HUES48 (cell line): ENCODE measurements around the gene CLTC.
"Not testable (repeated sequence)": the region's sequence is repeated elsewhere in the genome, so short reads cannot be mapped to it uniquely, and the experiment has no call there.

Source experiments
- H3K27ac ChIP-seq: one replicate; pipeline ENCODE4 v1.7.0; 2013; ENCODE audit warnings: low read depth, low read length, inconsistent platforms
- H3K27me3 ChIP-seq: 2 replicates; pipeline ENCODE4 v1.6.1; 2013; ENCODE audit warnings: mild to moderate bottlenecking, low read length; ENCODE audit not compliant: control insufficient read depth, insufficient read depth
- H3K36me3 ChIP-seq: 2 replicates; pipeline ENCODE4 v1.6.1; 2013; ENCODE audit warnings: low read length; ENCODE audit not compliant: control insufficient read depth, insufficient read depth
- H3K4me1 ChIP-seq: 2 replicates; pipeline ENCODE4 v1.6.1; 2013; ENCODE audit warnings: mild to moderate bottlenecking, low read length; ENCODE audit not compliant: control insufficient read depth, insufficient read depth
- H3K4me3 ChIP-seq: 2 replicates; pipeline ENCODE4 v1.5.1; 2013; ENCODE audit warnings: mild to moderate bottlenecking, low read depth, low read length
- H3K9ac ChIP-seq: 2 replicates; pipeline ENCODE4 v1.6.1; 2013; ENCODE audit warnings: mild to moderate bottlenecking, low read depth, low read length, moderate library complexity
- H3K9me3 ChIP-seq: 2 replicates; pipeline ENCODE4 v1.6.1; 2013; ENCODE audit warnings: low read length; ENCODE audit not compliant: control insufficient read depth, insufficient read depth

Gene CLTC

GRCh38 chr17:59619298-59620063, at the start of gene CLTC:
Gene CLTC, plus strand, starts transcription at chr17:59619895. Its CDS starts 237 bp downstream, at chr17:59620132.
- peak within 1 kb of the TSS; percentile 99 for H3K9ac ChIP-seq
- H3K4me1 ChIP-seq, result peaks cover 31% of the 10 kb centered on the region
- peak within 1 kb of the TSS; percentile 100 for H3K27ac ChIP-seq
- peak within 1 kb of the TSS; percentile 93 for H3K4me3 ChIP-seq
- no peaks in the 10 kb centered on the region for H3K27me3 ChIP-seq
- peaks cover 8% of the 10 kb centered on the region; the same call in 1 of the 2 replicates for H3K36me3 ChIP-seq
- no peaks in the 10 kb centered on the region for H3K9me3 ChIP-seq

GRCh38 chr17:59572301-59572924, 47.3 kb upstream of the CLTC start:
- Histone ChIP-seq H3K27ac (no peak overlapping the region), H3K9ac (no peak overlapping the region), H3K4me1 (no peaks in the 10 kb centered on the region), H3K4me3 (no peak overlapping the region), H3K9me3 (no peaks in the 10 kb centered on the region), H3K27me3 (no peaks in the 10 kb centered on the region), H3K36me3 (peaks cover 14% of the 10 kb centered on the region)

GRCh38 chr17:59584168-59584567, 35.5 kb upstream of the CLTC start:
- H3K4me3 ChIP-seq, H3K9me3 ChIP-seq, H3K9ac ChIP-seq, H3K27me3 ChIP-seq, H3K27ac ChIP-seq, H3K36me3 ChIP-seq, H3K4me1 ChIP-seq: not testable (repeated sequence)

GRCh38 chr17:59600169-59600568, 19.5 kb upstream of the CLTC start:
- Histone ChIP-seq H3K9me3 (no peaks in the 10 kb centered on the region), H3K27me3 (no peaks in the 10 kb centered on the region)

GRCh38 chr17:59601130-59601529, 18.6 kb upstream of the CLTC start:
- Histone ChIP-seq H3K4me1 (peaks cover 5% of the 10 kb centered on the region; the same call in 1 of the 2 replicates), H3K9ac (no peak overlapping the region), H3K27me3 (no peaks in the 10 kb centered on the region), H3K27ac (no peak overlapping the region), H3K36me3 (peaks cover 58% of the 10 kb centered on the region), H3K9me3 (no peaks in the 10 kb centered on the region), H3K4me3 (no peak overlapping the region)

More at GRCh38 chr17:59600169-59600568, 19.5 kb upstream of the CLTC start:
- H3K27ac ChIP-seq, result no peak overlapping the region
- no peak overlapping the region for H3K9ac ChIP-seq
- H3K4me3 ChIP-seq, result no peak overlapping the region
- peaks cover 5% of the 10 kb centered on the region; the same call in 1 of the 2 replicates for H3K4me1 ChIP-seq
- peaks cover 48% of the 10 kb centered on the region for H3K36me3 ChIP-seq

GRCh38 chr17:59607061-59607460, 12.6 kb upstream of the CLTC start:
- Histone ChIP-seq H3K27ac (no peak overlapping the region), H3K4me3 (no peak overlapping the region), H3K4me1 (no peaks in the 10 kb centered on the region), H3K27me3 (no peaks in the 10 kb centered on the region), H3K9me3 (no peaks in the 10 kb centered on the region), H3K36me3 (peaks cover 69% of the 10 kb centered on the region), H3K9ac (no peak overlapping the region)

GRCh38 chr17:59607817-59608403, 11.8 kb upstream of the CLTC start:
- Histone ChIP-seq H3K4me1 (no peaks in the 10 kb centered on the region), H3K27me3 (no peaks in the 10 kb centered on the region), H3K9ac (no peak overlapping the region), H3K4me3 (no peak overlapping the region), H3K27ac (no peak overlapping the region), H3K36me3 (peaks cover 60% of the 10 kb centered on the region), H3K9me3 (no peaks in the 10 kb centered on the region)

- Histone ChIP-seq H3K27me3 (no peaks in the 10 kb centered on the region), H3K4me1 (peaks cover 1% of the 10 kb centered on the region; the same call in 1 of the 2 replicates), H3K27ac (no peak overlapping the region), H3K9me3 (no peaks in the 10 kb centered on the region), H3K4me3 (no peak overlapping the region), H3K36me3 (peaks cover 31% of the 10 kb centered on the region), H3K9ac (no peak overlapping the region)
Observed at GRCh38 chr17:59611503-59611902, 8.2 kb upstream of the CLTC start.

GRCh38 chr17:59616253-59616920, 3.3 kb upstream of the CLTC start:
- H3K4me1 ChIP-seq, result peaks cover 19% of the 10 kb centered on the region
- H3K27ac ChIP-seq, result peak overlapping the region; percentile 47
- no peaks in the 10 kb centered on the region for H3K9me3 ChIP-seq
- H3K4me3 ChIP-seq, result no peak overlapping the region
- no peak overlapping the region for H3K9ac ChIP-seq
- no peaks in the 10 kb centered on the region for H3K36me3 ChIP-seq
- H3K27me3 ChIP-seq, result no peaks in the 10 kb centered on the region

GRCh38 chr17:59617156-59617732, 2.5 kb upstream of the CLTC start:
- no peaks in the 10 kb centered on the region; the same call in 1 of the 2 replicates for H3K36me3 ChIP-seq
- no peaks in the 10 kb centered on the region for H3K27me3 ChIP-seq
- peak overlapping the region; percentile 100 for H3K27ac ChIP-seq
- no peak overlapping the region for H3K4me3 ChIP-seq
- H3K9ac ChIP-seq, result no peak overlapping the region
- H3K4me1 ChIP-seq, result peaks cover 27% of the 10 kb centered on the region
- no peaks in the 10 kb centered on the region for H3K9me3 ChIP-seq
